HepG2 (cell line): Measurements from ENCODE around the gene ZNF276. TPM values are rescaled to one million over a fixed set of nuclear protein-coding genes. Genes with fewer than 3 reads are reported as not detected.
A peak's percentile ranks its signal among the peaks of the same experiment; 100 is the strongest.
"Not testable (repeated sequence)": the region's sequence is repeated elsewhere in the genome, so short reads cannot be mapped to it uniquely, and the experiment has no call there.

ENCODE experiments used
- ATAC-seq: fragments of 200-7000 bp; cut with Tn5 transposase; 3 replicates; pipeline ENCODE4 v1.9.1; 2020; ENCODE audit warnings: mild to moderate bottlenecking, moderate library complexity
- BruUV-seq: library from RNA; stranded (reverse); fragments of 400-500 nt; replicated peaks from 2 replicates; lab custom pipeline; 2021; lab: Mats Ljungman, UMichigan
- CTCF ChIA-PET: fragments of 300-600 bp; formaldehyde crosslinking; extraction: SDS; loops from one replicate; lab custom pipeline; 2021; ENCODE audit warnings: low total read pairs, inconsistent platforms, low intra/inter-chr PET ratio; lab: Yijun Ruan, JAX
- POLR2A ChIA-PET: fragments of 350-600 bp; sonication (Branson Sonifier 250); formaldehyde crosslinking; loops from one replicate; lab custom pipeline; 2020; ENCODE audit warnings: antibody characterized with exemption, inconsistent platforms; lab: Yijun Ruan, JAX
- DNase-seq: peaks from one replicate; pipeline ENCODE4 v3.0.0-alpha.2; 2015; ENCODE audit warnings: low spot score
- FAIRE-seq: peaks from 3 replicates; lab custom pipeline; 2011; peaks lifted over from hg19 to GRCh38; lab: Jason Lieb, UNC
- H2AFZ ChIP-seq: one replicate; pipeline ENCODE4 v1.6.1; 2011; ENCODE audit warnings: low read length, inconsistent platforms
- H3K27ac ChIP-seq: fragments of 300-600 bp; 3 replicates; pipeline ENCODE4 v1.8.0; 2011; ENCODE audit warnings: mixed run types, mild to moderate bottlenecking, mixed read lengths, low read length, inconsistent platforms; ENCODE audit not compliant: insufficient read depth; ENCODE audit errors: extremely low read length
- H3K27me3 ChIP-seq, 2 experiments: fragments of 200-600 bp in 1 of 2; 2 replicates in 1 of 2; 3 replicates in 1 of 2; pipeline versions ENCODE4 v1.6.0 to v1.8.0; 2011; ENCODE audit warnings: low read length in 2 of 2, mild to moderate bottlenecking in 2 of 2, moderate library complexity in 2 of 2, inconsistent platforms in 1 of 2; ENCODE audit not compliant: insufficient read depth in 2 of 2, control insufficient read depth in 1 of 2
- H3K36me3 ChIP-seq, 2 experiments: fragments of 200-600 bp in 1 of 2; replicated peaks in 1 of 2; 2 replicates in 1 of 2; 3 replicates in 1 of 2; pipeline versions ENCODE4 v1.5.1 to v1.8.0; 2011; ENCODE audit warnings: low read length in 2 of 2, inconsistent platforms in 1 of 2; ENCODE audit not compliant: insufficient read depth in 2 of 2, control insufficient read depth in 1 of 2
- H3K4me1 ChIP-seq: 2 replicates; pipeline ENCODE4 v1.5.1; 2012; ENCODE audit warnings: low read length, inconsistent platforms; ENCODE audit not compliant: insufficient read depth
- H3K4me2 ChIP-seq: 2 replicates; pipeline ENCODE4 v1.6.0; 2011; ENCODE audit warnings: low read depth, low read length, inconsistent platforms
- H3K4me3 ChIP-seq, 3 experiments: fragments of 200-600 bp in 1 of 3; sonication (generic), shearing (Covaris generic) in 1 of 3; replicated peaks in 1 of 3; 2 replicates each; pipeline ENCODE4 v1.5.1; 2011 to 2016; ENCODE audit warnings: low read length in 3 of 3, inconsistent platforms in 2 of 3, low read depth in 2 of 3, mild to moderate bottlenecking in 2 of 3, control low read depth in 1 of 3, mixed read lengths in 1 of 3; ENCODE audit not compliant: insufficient read depth in 1 of 3
- H3K79me2 ChIP-seq: one replicate; pipeline ENCODE4 v1.6.1; 2011; ENCODE audit warnings: low read length, inconsistent platforms; ENCODE audit not compliant: insufficient read depth
- H3K9ac ChIP-seq: 2 replicates; pipeline ENCODE4 v1.6.0; 2011; ENCODE audit warnings: mild to moderate bottlenecking, low read depth, low read length, inconsistent platforms; ENCODE audit not compliant: insufficient read depth
- H3K9me3 ChIP-seq: 2 replicates; pipeline ENCODE4 v1.5.1; 2012; ENCODE audit warnings: mild to moderate bottlenecking, low read length
- H4K20me1 ChIP-seq: 2 replicates; pipeline ENCODE4 v1.6.0; 2011; ENCODE audit warnings: inconsistent platforms, mild to moderate bottlenecking, low read length, moderate library complexity; ENCODE audit not compliant: insufficient read depth
- DPF2 ChIP-seq: sonication (generic); formaldehyde crosslinking; IDR thresholded peaks from 2 replicates; pipeline ENCODE4 v1.4.0; 2020; ENCODE audit warnings: mild to moderate bottlenecking, low read depth, missing genetic modification reagents, borderline replicate concordance
- GABPA ChIP-seq, 2 experiments: IDR thresholded peaks; 2 replicates each; pipeline ENCODE4 v1.6.1; 2011 to 2016; ENCODE audit warnings: low read depth in 2 of 2, low read length in 1 of 2, missing biosample characterization in 1 of 2, missing genetic modification characterization in 1 of 2
- HDAC1 ChIP-seq: sonication (generic); formaldehyde crosslinking; IDR thresholded peaks from 2 replicates; pipeline ENCODE4 v1.5.1; 2020; ENCODE audit warnings: mild to moderate bottlenecking, missing genetic modification reagents
- HOXD1 ChIP-seq: sonication (generic); formaldehyde crosslinking; IDR thresholded peaks from 2 replicates; pipeline ENCODE4 v1.5.0; 2020; ENCODE audit warnings: missing genetic modification reagents
- U2AF1 ChIP-seq: fragments of 200-400 bp; formaldehyde crosslinking; optimal IDR thresholded peaks from 2 replicates; pipeline ENCODE3; 2017; ENCODE audit warnings: mild to moderate bottlenecking, low read depth, low read length
- ZBTB1 ChIP-seq: sonication (generic); formaldehyde crosslinking; IDR thresholded peaks from 2 replicates; pipeline ENCODE4 v1.4.0; 2020; ENCODE audit warnings: missing genetic modification reagents, borderline replicate concordance
- ZFP36L1 ChIP-seq: sonication (generic); formaldehyde crosslinking; IDR thresholded peaks from 2 replicates; pipeline ENCODE4 v1.8.0; 2022; ENCODE audit warnings: mild to moderate bottlenecking, missing genetic modification reagents, moderate library complexity
- ZNF34 ChIP-seq: sonication (generic); formaldehyde crosslinking; IDR thresholded peaks from 2 replicates; pipeline ENCODE4 v1.4.0; 2020; ENCODE audit warnings: mild to moderate bottlenecking, missing genetic modification reagents, borderline replicate concordance
- ZNF510 ChIP-seq: sonication (generic); formaldehyde crosslinking; IDR thresholded peaks from 2 replicates; pipeline ENCODE4 v1.4.0; 2020; ENCODE audit warnings: low read depth, mild to moderate bottlenecking, missing genetic modification reagents
- ZNF672 ChIP-seq: sonication (generic); formaldehyde crosslinking; IDR thresholded peaks from 2 replicates; pipeline ENCODE4 v1.8.1; 2022; ENCODE audit warnings: missing genetic modification reagents
- ZNF776 ChIP-seq: sonication (generic); formaldehyde crosslinking; IDR thresholded peaks from 2 replicates; pipeline ENCODE4 v1.4.0; 2020; ENCODE audit warnings: mild to moderate bottlenecking, missing genetic modification reagents
- WGBS: methylation state at CpG from one replicate; pipeline ENCODE4 v1.1.6; 2017; ENCODE audit warnings: low lambda C conversion rate; 5-methylcytosine and 5-hydroxymethylcytosine counted together
- in situ Hi-C: cut with HindIII; loops from 2 replicates; pipeline ENCODE4 v1.10.0; 2017; ENCODE audit warnings: low pct_unique_long_range_greater_than_20kb; ENCODE audit not compliant: extremely low pct_ligation_motif_present
- intact Hi-C: fragments of 100-400 bp; cut with micrococcal nuclease; formaldehyde crosslinking; loops from one replicate; pipeline ENCODE4 v1.10.0; 2022; ENCODE audit not compliant: unreplicated experiment
- polyA plus RNA-seq, 8 experiments: library from polyadenylated mRNA; depleted of rRNA in 3 of 8; stranded (reverse) in 7 of 8; unstranded in 1 of 8; fragments of >200 nt; fragmentation: Illumina TruSeq in 4 of 8; extraction: Trizol in 4 of 8; gene quantifications; 2 replicates each; pipeline versions ENCODE4 v1.2.1 to v1.2.3, GENCODE V29; 2011 to 2016; ENCODE audit warnings: low read depth in 4 of 8, missing spikeins in 1 of 8, mixed read lengths in 1 of 8; ENCODE audit not compliant: insufficient read depth in 1 of 8
- total RNA-seq, 5 experiments: library from RNA; depleted of rRNA; stranded (reverse); fragments of >200 nt; fragmentation: Illumina TruSeq; extraction: Trizol; gene quantifications; 2 replicates each; pipeline ENCODE4 v1.2.3, GENCODE V29; 2016; ENCODE audit warnings: low read depth in 1 of 5
- TF ChIP-seq, protein P1 (sequence below): IDR thresholded peaks from 2 replicates; pipeline ENCODE4 v1.6.1; 2012; ENCODE audit warnings: inconsistent platforms
- TF ChIP-seq, protein P2 (sequence below): sonication (generic); formaldehyde crosslinking; IDR thresholded peaks from 2 replicates; pipeline ENCODE4 v1.4.0; 2020; ENCODE audit warnings: missing genetic modification reagents
- TF ChIP-seq, protein P3 (sequence below): sonication (generic); formaldehyde crosslinking; IDR thresholded peaks from 2 replicates; pipeline ENCODE4 v1.8.0; 2022; ENCODE audit warnings: mild to moderate bottlenecking, missing genetic modification reagents, moderate library complexity
- TF ChIP-seq, protein P4 (sequence below): sonication (generic); formaldehyde crosslinking; IDR thresholded peaks from 2 replicates; pipeline ENCODE4 v1.4.0; 2020; ENCODE audit warnings: mild to moderate bottlenecking, missing genetic modification reagents

The ZNF276 gene
- total and polyA plus RNA-seq, 2 of the 13 experiments (the other 11 are each of a cell fraction or from before 2014, with no cell fraction given), result 17.7 to 18.0 TPM

DNA sequence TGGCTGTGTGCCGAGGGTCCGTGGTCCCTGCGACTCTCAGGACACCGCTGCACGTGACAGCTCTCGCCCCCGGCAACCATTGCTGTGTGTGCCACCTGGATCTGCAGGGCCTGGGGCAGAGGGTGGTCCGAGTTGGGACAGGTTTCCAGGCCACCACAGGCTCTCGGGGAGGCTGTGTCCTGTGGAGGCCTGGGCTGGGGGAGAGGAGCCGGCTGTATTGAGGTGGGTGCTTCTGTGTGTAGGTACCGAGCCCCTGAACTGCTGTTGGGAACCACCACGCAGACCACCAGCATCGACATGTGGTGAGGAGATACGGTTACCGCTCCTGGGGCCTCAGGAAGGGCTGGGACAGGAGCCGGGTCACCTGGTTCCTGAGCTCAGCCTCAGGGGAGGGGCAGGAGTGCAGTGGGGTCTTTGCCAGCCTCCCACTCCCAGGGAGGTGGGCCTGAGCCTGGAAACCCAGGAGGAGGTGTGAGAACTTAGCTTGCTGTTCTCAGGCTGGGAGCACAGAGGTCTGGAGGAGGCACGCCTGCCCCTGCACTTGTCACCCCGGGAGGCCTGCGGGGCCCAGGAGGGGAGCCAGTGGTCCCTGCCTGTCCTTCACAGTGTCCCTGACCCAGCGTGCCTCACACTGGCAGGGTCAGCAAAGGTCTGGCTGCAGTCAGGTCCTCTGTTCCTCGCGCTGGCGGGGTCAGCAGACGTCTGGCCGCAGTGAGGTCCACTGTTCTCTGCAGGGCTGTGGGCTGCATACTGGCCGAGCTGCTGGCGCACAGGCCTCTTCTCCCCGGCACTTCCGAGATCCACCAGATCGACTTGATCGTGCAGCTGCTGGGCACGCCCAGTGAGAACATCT is 27.2 kb upstream of the ZNF276 start (continued):
- 0 out of 2 replicates have a peak, but pooled peaks have one; percentile 66 for TF ChIP-seq ZBTB1 (CRISPR knock-in tag)
- TF ChIP-seq, protein P1, sequence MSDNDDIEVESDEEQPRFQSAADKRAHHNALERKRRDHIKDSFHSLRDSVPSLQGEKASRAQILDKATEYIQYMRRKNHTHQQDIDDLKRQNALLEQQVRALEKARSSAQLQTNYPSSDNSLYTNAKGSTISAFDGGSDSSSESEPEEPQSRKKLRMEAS, result peak; percentile 61; the same call in 1 of the 2 replicates

DNA sequence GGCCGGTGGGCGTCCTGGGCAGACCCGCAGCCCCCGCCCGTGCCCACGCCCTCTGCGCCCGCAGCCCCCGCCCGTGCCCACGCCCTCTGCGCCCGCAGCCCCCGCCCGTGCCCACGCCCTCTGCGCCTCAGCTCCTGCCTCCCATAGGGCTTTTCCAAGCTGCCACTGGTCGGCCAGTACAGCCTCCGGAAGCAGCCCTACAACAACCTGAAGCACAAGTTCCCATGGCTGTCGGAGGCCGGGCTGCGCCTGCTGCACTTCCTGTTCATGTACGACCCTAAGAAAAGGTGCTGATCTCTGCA is 26.6 kb upstream of the ZNF276 start:
- H3K9me3 ChIP-seq; H3K79me2 ChIP-seq; H4K20me1 ChIP-seq; FAIRE-seq; H3K27me3 ChIP-seq; intact Hi-C loops; in situ Hi-C loops; CTCF ChIA-PET; H2AFZ ChIP-seq; DNase-seq; BruUV-seq; TF ChIP-seq GABPA (IDR thresholded peaks at IDR 0.05; ENCODE audit: low read depth, low read length): not testable (repeated sequence)
- ATAC-seq, result peak; percentile 40
- peak overlapping the region; percentile 54 for H3K9ac ChIP-seq
- WGBS, result 85% methylated on average over 15 of the region's 23 CpGs
- peaks cover 5 to 14% of the 10 kb centered on the region in 2 experiments; a peak in 2 of 5 replicates for H3K36me3 ChIP-seq
- peak overlapping the region; percentile 58 for H3K27ac ChIP-seq
- POLR2A ChIA-PET, result interaction anchor here (0.7 to 1.8 kb wide), 6 partner anchors 9 to 224 kb away, joined by 3 to 8 read pairs (median 6); partner anchors contain the start of genes MC1R and TCF25
- H3K4me3 ChIP-seq, result peak overlapping the region; percentile 28 to 65 (median 51)
- H3K4me1 ChIP-seq, result peaks cover 71% of the 10 kb centered on the region
- H3K4me2 ChIP-seq, result peak overlapping the region; percentile 74
- peak; percentile 68; the same call in 1 of the 2 replicates for TF ChIP-seq ZNF776 (CRISPR knock-in tag)
- peak; percentile 74; the same call in 1 of the 2 replicates for TF ChIP-seq ZNF672 (CRISPR knock-in tag)
- peak; percentile 8; the same call in 1 of the 2 replicates for TF ChIP-seq HDAC1
- 0 out of 2 replicates have a peak, but pooled peaks have one; percentile 15 for TF ChIP-seq HOXD1 (CRISPR knock-in tag)
- TF ChIP-seq, protein P2, sequence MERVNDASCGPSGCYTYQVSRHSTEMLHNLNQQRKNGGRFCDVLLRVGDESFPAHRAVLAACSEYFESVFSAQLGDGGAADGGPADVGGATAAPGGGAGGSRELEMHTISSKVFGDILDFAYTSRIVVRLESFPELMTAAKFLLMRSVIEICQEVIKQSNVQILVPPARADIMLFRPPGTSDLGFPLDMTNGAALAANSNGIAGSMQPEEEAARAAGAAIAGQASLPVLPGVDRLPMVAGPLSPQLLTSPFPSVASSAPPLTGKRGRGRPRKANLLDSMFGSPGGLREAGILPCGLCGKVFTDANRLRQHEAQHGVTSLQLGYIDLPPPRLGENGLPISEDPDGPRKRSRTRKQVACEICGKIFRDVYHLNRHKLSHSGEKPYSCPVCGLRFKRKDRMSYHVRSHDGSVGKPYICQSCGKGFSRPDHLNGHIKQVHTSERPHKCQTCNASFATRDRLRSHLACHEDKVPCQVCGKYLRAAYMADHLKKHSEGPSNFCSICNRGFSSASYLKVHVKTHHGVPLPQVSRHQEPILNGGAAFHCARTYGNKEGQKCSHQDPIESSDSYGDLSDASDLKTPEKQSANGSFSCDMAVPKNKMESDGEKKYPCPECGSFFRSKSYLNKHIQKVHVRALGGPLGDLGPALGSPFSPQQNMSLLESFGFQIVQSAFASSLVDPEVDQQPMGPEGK (CRISPR knock-in tag), result 0 out of 2 replicates have a peak, but pooled peaks have one; percentile 18
- TF ChIP-seq ZNF34 (CRISPR knock-in tag), result 0 out of 2 replicates have a peak, but pooled peaks have one; percentile 90
- peak; percentile 57 for TF ChIP-seq U2AF1
- TF ChIP-seq GABPA (CRISPR knock-in tag; IDR thresholded peaks at IDR 0.05; ENCODE audit: low read depth), result peak; percentile 73
- TF ChIP-seq ZNF510 (CRISPR knock-in tag), result 0 out of 2 replicates have a peak, but pooled peaks have one; percentile 73
- TF ChIP-seq DPF2, result peak; percentile 48
- TF ChIP-seq, protein P3, sequence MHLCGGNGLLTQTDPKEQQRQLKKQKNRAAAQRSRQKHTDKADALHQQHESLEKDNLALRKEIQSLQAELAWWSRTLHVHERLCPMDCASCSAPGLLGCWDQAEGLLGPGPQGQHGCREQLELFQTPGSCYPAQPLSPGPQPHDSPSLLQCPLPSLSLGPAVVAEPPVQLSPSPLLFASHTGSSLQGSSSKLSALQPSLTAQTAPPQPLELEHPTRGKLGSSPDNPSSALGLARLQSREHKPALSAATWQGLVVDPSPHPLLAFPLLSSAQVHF, result 0 out of 2 replicates have a peak, but pooled peaks have one; percentile 41
- TF ChIP-seq ZFP36L1 (CRISPR knock-in tag), result 0 out of 2 replicates have a peak, but pooled peaks have one; percentile 2
- TF ChIP-seq, protein P4, sequence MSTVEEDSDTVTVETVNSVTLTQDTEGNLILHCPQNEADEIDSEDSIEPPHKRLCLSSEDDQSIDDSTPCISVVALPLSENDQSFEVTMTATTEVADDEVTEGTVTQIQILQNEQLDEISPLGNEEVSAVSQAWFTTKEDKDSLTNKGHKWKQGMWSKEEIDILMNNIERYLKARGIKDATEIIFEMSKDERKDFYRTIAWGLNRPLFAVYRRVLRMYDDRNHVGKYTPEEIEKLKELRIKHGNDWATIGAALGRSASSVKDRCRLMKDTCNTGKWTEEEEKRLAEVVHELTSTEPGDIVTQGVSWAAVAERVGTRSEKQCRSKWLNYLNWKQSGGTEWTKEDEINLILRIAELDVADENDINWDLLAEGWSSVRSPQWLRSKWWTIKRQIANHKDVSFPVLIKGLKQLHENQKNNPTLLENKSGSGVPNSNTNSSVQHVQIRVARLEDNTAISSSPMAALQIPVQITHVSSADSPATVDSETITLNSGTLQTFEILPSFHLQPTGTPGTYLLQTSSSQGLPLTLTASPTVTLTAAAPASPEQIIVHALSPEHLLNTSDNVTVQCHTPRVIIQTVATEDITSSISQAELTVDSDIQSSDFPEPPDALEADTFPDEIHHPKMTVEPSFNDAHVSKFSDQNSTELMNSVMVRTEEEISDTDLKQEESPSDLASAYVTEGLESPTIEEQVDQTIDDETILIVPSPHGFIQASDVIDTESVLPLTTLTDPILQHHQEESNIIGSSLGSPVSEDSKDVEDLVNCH, result peak; percentile 34; the same call in 1 of the 2 replicates
